ENCODE measurements around the gene NELL1.

DNA sequence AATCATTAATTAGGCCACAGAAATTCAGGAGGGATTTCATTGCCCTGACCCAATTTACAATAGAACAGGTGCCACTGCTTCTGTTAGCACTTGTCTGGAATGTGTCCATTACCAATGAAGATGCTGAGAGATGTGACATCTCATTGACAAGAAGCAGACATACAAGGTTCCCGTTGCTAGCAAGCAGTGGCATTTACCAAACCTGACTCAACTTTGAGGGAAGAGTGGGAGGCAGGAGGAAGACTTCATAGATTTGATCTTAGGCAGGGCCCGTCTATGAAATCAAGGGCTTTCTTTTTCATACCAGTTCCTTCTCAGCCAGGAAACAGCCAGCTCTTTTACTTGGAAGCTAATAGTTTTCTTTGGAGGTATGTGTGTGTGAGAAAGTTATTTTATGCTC, 280.2 kb downstream of the NELL1 start:
- TF ChIP-seq, protein P1, sequence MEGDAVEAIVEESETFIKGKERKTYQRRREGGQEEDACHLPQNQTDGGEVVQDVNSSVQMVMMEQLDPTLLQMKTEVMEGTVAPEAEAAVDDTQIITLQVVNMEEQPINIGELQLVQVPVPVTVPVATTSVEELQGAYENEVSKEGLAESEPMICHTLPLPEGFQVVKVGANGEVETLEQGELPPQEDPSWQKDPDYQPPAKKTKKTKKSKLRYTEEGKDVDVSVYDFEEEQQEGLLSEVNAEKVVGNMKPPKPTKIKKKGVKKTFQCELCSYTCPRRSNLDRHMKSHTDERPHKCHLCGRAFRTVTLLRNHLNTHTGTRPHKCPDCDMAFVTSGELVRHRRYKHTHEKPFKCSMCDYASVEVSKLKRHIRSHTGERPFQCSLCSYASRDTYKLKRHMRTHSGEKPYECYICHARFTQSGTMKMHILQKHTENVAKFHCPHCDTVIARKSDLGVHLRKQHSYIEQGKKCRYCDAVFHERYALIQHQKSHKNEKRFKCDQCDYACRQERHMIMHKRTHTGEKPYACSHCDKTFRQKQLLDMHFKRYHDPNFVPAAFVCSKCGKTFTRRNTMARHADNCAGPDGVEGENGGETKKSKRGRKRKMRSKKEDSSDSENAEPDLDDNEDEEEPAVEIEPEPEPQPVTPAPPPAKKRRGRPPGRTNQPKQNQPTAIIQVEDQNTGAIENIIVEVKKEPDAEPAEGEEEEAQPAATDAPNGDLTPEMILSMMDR (IDR thresholded peaks at IDR 0.05; ENCODE audit: low read depth, low read length, poor library complexity, severe bottlenecking): no peak
- TF ChIP-seq EZH2phosphoT487 (IDR thresholded peaks at IDR 0.05; ENCODE audit: borderline replicate concordance, low read length): no peak
